Mesenteric fat pad (tissue), 1 donor: ENCODE measurements around the gene DOLK. TPM values are rescaled to one million over a fixed set of nuclear protein-coding genes. Genes with fewer than 3 reads are reported as not detected.

Source experiments
- DNase-seq: peaks from one replicate; pipeline ENCODE4 v3.0.0-alpha.2; 2020; ENCODE audit warnings: low spot score
- total RNA-seq: library from RNA; stranded (reverse); fragmentation: NEBNext Ultra II Directional; extraction: Animal tissue kit (Norgen Biotek cat#: 25700); gene quantifications from one replicate; pipeline ENCODE4 v1.2.1, GENCODE V29; 2021
- donor health status: DM: yes; HTN: yes; CAD: no.

DOLK gene
- total RNA-seq, 1 donor from 2014 or later = 16.7 TPM

DNA sequence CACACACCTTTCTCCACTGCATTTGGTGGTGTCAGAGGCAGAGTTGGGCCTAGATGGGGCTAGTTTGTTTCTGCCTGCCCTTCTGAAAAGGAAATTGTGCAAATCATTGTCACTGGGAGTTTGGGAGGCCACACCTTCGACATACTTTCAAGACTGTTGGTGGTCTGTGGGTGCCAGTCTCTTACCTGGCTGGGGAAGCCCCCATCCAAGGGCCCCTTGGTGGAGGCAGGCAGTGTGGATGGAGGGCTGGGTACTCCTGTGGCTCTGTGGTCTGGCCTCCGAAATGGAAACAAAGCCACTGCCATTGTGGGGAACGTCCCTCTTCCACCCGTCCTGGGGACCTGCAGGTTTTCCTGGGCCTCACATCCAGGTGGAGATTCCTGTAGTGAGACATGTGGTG lies 37.5 kb downstream of the DOLK start:
- no peak for DNase-seq

DNA sequence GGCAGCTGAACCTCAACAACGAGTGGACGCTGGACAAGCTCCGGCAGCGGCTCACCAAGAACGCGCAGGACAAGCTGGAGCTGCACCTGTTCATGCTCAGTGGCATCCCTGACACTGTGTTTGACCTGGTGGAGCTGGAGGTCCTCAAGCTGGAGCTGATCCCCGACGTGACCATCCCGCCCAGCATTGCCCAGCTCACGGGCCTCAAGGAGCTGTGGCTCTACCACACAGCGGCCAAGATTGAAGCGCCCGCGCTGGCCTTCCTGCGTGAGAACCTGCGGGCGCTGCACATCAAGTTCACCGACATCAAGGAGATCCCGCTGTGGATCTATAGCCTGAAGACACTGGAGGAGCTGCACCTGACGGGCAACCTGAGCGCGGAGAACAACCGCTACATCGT lies 39.0 kb downstream of the DOLK start:
- no peak for DNase-seq

GRCh38 chr9:128906741-128907140 lies 40.7 kb downstream of the DOLK start:
- no peak for DNase-seq

- DNase-seq = no peak
Observed at GRCh38 chr9:128905964-128906363, 41.4 kb downstream of the DOLK start.

GRCh38 chr9:128903871-128904620 lies 43.4 kb downstream of the DOLK start:
- no peak for DNase-seq

GRCh38 chr9:128903079-128903461 lies 44.3 kb downstream of the DOLK start:
- no peak for DNase-seq

- no peak for DNase-seq
Observed at GRCh38 chr9:128902351-128903078, 44.9 kb downstream of the DOLK start.

DNA sequence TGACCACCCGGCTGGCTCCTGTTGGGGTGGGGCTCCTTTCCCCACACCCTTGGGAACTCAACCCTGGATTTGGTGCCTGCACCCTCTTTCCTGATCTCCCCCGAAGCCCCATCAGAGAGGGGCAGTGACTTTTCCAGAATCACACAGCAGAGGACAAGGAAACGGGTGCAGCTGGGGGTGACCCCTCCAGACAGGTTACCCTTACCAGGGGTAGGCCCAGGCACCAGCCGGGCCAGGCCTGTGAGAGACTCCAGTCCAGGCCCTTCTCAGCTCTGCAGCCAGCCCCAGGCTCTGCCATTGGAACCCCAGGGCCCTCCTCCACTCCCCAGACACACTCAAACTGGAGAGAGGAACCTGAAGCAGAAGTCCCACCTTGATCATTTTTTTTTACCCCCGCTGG lies 45.6 kb downstream of the DOLK start:
- no peak for DNase-seq

GRCh38 chr9:128901379-128901778 lies 46.0 kb downstream of the DOLK start:
- no peak for DNase-seq

- no peak for DNase-seq
Observed at GRCh38 chr9:128899566-128900322, 47.7 kb downstream of the DOLK start.

DNA sequence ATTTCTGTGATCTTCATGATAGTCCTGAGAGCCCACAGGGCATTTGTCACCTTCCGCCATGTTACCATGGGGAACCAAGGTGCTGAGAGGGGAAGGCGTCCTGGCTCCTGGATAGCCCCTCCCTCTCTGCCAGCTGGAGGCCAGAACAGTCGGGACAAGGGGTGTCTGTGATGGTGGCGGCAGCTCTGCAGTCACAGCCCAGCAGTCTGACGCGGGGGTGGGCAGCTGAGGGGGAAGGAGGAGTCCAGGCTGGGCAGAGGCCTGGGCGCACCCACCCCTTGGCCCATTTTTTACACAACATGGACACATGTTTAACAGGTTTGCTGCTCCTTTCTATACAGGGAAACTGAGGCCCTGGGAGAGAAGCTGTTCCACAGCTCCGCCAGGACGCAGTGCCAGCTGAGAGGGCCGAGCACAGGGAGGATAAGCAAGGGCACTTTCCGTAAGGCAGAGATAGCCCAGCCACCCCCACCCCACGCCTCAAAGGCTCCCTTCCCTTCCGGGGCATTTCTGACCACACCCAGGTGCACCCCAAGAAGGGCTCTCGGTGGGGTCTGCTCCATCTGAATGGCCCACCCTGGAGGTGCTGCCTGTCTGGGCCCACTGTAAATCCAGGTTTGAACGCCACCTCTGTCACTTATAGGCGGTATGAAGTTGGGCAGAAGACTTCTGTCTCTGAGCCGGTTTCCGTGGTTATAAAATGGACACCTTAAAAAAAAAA lies 48.4 kb downstream of the DOLK start:
- no peak for DNase-seq

GRCh38 chr9:128898382-128898781 lies 49.0 kb downstream of the DOLK start:
- no peak for DNase-seq

GRCh38 chr9:128895556-128895955 lies 51.8 kb downstream of the DOLK start:
- DNase-seq = no peak

Other genes starting within 250 kb of the DOLK start
- gene PKN3, start 245.1 kb downstream of the DOLK start, total RNA-seq = 14.7 TPM
- gene ZDHHC12, start 223.5 kb downstream of the DOLK start, total RNA-seq = 18.4 TPM
- 32.9 TPM for gene ZER1, start 175.7 kb downstream of the DOLK start, total RNA-seq
- gene TBC1D13, start 160.3 kb downstream of the DOLK start, total RNA-seq = 28.3 TPM
- 18.3 TPM for gene ENDOG, start 129.1 kb downstream of the DOLK start, total RNA-seq
- gene SPOUT1, start 117.8 kb downstream of the DOLK start, total RNA-seq = 35.0 TPM
- gene KYAT1, start 65.7 kb downstream of the DOLK start, total RNA-seq = 3.8 TPM
- 40.5 TPM for gene LRRC8A, start 65.5 kb downstream of the DOLK start, total RNA-seq
- gene PHYHD1, start 26.6 kb downstream of the DOLK start, total RNA-seq = 13.6 TPM
- 50.6 TPM for gene NUP188, start 96 bp upstream of the DOLK start, total RNA-seq
- gene SH3GLB2, start 80.7 kb upstream of the DOLK start, total RNA-seq = 43.2 TPM
- gene MIGA2, start 89.0 kb upstream of the DOLK start, total RNA-seq = 17.3 TPM
- 10.4 TPM for gene DOLPP1, start 133.5 kb upstream of the DOLK start, total RNA-seq
- gene CRAT, start 163.2 kb upstream of the DOLK start, total RNA-seq = 65.7 TPM
- gene PTPA, start 163.8 kb upstream of the DOLK start, total RNA-seq = 61.9 TPM
- gene IER5L, start 230.7 kb upstream of the DOLK start, total RNA-seq = 13.8 TPM